T-helper 2 cell treated with Interferon-gamma antibody and Interleukin-4, amounts not matched to agents 100 ng/mL and 5 ng/mL, for 36 hours (primary cell): Measurements from ENCODE around the gene TPRKB. TPM values are rescaled to one million over a fixed set of nuclear protein-coding genes. Genes with fewer than 3 reads are reported as not detected.
"Not testable (repeated sequence)": the region's sequence is repeated elsewhere in the genome, so short reads cannot be mapped to it uniquely, and the experiment has no call there.

Source experiments
- intact Hi-C: fragments of 100-400 bp; cut with micrococcal nuclease; formaldehyde crosslinking; loops from one replicate; pipeline ENCODE4 v1.15.1; 2023
- total RNA-seq: library from RNA; stranded (reverse); gene quantifications from 2 replicates; pipeline ENCODE4 v1.2.3, GENCODE V29; 2022

TPRKB gene
- total RNA-seq, 1 donor from 2014 or later: 44.4 TPM

DNA sequence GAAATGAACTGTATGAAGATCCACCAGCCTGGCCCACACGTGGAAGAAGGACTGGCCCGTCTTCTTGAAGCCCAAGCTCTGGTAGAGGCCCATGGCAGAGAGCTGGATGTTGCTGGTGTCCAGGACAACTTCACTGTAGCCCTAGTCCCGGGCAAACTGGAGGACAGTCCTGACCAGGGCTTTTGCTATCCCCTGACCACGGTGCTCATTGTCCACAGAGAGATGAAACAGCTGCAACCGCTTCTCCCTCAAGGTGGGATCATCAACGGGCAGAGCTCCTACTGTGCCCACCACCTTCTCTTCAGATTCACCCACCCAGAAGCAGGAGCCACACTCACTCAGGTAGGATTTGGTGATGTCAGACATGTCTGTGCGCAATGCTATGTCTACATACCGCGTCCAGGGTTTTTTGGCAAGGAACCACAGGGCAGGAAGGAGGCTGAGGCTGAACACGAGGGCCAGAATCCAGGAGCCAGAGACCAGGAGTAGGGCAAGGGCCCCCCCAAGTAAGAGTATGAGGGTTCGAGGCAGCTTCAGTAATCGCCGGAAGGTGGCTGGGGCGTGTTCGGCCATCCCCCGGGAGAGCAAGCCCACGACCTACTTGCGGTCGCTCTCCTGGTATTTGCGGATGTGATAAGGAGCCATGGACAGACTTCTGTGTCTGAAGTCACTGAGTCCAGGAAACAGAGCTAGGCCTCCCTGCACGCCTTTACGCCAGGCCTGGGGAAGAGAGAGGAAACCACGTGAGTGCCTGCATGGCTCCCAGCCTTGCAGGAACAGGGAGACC, 36.3 kb downstream of the TPRKB start:
- intact Hi-C loops: no loop called here

DNA sequence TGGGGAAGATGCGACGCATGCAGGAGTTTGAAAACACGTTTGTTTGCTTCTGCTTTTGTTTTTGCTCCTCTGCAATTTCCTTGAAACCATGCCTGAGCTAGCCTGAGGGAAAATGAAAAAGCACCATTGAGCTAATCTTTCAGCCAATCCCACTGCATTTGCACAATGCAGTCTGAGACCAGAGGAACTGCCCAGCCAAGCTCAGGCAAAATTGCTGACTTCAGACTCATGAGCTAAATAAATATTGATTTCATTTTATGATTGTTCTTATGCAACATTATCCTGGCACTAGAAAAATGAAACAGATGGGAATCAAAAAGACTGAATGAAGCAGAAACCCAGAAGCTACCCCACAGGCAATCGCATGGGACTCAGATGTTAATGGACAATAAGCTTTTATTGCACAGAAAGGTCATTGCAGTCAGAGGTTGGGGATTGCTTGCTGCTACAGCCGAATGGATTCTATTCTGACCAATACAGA, 37.0 kb downstream of the TPRKB start:
- intact Hi-C loops: no loop called here

DNA sequence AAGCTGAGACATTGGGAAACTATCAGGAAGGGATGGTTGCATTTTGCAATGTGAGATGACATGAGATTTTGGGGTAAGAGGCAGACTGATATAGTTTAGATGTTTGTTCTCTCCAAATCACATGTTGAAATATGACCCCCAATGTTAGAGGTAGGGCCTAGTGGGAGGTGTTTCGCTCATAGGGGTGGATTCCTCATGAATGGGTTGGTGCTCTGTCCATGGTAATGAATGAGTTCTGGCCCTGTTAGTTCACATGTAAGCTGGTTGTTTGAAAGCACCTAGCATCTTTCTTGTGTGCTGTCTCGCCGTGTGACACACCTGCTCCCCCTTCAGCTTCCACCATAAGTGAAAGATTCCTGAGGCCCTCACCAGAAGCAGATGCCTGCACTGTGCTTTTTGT, 37.7 kb downstream of the TPRKB start:
- intact Hi-C loops: no loop called here

DNA sequence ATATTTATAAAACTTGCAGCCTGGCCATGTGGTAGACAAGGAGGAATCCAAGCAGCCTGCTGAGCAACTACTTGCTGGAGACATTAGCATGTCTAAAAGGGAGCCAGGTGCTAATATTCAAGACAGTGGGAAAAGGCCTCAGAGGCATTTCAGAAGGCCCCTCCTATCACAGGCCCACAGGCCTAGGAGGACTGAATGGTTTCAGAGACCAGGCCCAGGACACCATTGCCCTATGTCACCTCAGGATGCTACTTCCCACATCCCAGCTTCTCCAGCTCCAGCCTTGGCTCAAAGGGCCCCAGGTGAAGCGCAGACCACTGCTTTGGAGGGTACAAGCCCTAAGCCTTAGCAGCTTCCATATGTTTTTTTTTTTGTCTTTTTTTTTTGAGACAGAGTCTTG, 39.0 kb downstream of the TPRKB start:
- intact Hi-C loops: no loop called here

DNA sequence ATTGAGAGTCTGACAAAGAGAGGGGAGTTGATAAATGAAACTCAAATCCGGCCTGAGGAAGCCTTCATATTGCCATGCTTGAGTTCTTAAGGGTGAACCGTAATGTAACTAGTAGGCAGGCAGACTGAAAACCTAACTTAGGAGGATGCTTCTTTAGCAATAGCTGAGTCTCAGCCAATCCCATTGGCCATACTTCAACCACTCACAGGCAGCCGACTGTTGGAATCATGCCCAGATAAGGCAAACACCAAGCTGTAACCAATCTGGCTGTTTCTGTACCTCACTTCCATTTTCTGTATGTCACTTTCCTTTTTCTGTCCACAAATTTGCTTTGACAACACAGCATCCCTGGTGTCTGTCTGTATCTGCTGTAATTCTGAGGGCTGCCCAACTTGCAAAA, 39.5 kb downstream of the TPRKB start:
- intact Hi-C loops: no loop called here

DNA sequence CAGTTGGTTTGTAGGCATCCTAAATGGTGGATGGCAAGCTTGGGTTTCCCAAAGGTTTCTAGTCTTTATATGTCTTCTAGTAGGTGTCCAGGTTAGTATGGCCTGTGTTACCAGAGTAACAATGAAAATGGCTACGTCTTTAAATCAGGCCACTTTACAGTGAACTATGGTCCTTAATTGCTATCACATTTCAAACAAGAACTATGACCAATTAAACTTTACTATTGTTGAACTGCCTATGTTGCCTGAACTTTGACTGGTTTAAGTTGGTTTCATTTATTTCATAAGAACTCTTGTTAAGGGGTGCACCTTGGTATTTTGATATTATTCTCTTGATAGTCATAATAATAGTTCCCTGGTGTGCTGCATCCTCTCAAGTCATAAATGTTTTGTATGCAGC, 40.2 kb downstream of the TPRKB start:
- intact Hi-C loops: not testable (repeated sequence)

DNA sequence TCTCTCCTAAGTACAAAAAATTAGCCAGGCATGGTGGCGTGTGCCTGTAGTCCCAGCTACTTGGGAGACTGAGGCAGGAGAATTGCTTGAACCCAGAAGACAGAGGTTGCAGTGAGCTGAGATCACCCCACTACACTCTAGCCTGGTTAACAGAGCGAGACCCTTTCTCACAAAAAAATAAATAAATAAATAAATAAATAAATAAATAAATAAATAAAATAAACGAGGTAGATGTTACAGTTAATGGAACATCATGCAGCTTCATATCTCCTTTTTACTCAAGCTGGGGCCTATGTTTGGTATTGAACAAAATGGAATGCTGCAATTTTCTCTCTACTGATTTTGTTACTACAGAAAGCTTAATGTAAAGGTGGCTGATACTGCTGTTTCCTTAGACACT, 40.6 kb downstream of the TPRKB start:
- intact Hi-C loops: not testable (repeated sequence)

DNA sequence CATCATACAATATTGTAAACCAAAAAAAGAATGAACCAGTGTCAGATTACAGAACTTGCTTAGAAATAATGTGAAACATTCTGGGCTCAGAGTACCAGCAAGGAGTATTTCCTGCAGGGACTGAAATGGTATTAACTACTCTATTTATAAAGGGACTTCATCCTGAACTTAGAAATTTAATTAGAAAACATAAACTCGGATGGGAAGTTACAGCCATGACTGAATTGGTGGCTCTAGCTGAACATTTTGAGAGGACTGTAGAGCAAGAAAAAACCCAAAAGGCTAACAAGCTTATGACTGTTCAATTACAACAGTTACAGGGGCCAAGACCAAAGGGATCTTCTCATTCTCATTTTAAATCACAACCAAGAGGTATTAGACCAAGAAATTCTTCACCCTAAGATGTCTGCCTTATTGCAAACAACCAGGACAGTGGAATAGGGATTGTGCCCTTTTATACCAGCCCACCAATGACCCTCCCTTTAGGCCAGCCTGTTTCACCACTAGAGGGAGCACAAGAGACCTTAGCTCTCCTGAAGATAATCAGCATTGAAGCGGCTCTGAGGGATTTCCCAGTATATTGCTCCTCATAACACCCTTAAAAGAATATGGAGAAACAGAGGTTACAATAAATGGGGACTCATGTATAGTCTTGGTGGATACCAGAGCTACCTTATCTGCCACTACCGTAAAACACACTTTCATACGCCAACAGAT, 46.6 kb downstream of the TPRKB start:
- intact Hi-C loops: not testable (repeated sequence)

DNA sequence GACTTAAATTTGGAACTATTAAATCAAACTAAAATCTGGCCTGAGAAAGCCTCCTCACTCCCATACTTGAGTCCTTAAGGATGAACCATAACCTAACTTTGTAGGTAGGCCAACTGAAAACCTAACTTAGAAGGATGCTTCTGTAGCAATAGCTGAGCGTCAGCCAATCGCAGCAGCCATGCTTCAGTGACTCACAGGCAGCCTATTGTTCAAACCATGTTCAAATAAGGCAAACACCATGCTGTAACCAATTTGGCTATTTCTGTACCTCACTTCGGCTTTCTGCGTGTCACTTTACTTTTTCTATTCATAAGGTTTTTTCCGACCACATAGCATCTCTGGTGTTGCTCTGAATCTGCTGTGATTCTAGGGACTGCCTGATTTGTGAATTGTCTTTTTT, 48.7 kb downstream of the TPRKB start:
- intact Hi-C loops: not testable (repeated sequence)

DNA sequence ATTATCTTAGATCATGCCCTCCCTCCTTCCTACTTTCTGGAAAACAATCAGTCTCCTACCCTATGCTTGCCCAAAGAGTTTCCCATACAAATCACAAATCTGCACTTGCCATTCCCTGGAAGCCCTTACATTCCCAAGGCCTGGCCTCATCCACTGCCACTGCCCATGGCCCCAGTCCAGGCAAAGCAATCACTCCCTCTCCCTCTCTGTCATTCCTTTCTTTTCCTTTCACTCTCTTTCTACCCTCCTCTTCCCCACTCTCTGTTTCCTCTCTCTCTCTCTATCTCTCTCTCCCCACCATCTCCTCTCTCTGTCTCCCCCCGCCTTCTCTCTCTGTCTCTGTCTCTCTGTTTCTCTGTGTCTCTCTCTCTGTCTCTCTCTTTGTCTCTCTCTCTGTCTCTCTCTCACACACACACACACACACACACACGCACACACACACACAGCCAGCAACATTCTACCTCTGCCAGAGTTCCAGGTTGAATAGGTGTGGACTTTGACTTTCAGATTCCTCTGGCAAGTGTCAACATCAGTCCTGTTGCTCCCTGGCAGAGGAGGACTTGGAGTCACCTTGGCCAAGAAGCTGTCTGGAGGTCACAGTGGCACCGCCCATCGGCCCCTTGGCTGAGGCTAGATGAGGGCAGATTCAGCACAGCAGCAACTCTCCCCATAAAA, 51.2 kb downstream of the TPRKB start:
- intact Hi-C loops: no loop called here

DNA sequence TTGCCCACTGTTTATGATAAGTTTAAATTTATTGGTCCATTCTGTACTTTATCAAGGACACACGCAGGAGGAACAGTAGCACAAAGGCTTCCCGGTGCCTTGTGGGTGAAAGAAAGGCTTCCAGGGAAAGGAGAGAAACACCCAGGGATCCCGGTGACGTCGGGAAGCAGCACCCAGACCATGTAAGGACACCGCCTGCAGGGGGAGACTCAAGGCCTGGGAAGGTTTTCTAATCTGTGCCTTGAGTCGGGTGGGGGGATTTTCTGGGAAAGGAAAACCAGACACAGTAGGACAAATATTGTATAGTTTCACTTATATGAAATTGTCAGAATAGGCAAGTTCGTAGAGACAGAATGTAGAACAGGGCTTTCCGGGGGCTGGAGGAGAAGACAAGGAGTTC, 52.2 kb downstream of the TPRKB start:
- intact Hi-C loops: not testable (repeated sequence)

DNA sequence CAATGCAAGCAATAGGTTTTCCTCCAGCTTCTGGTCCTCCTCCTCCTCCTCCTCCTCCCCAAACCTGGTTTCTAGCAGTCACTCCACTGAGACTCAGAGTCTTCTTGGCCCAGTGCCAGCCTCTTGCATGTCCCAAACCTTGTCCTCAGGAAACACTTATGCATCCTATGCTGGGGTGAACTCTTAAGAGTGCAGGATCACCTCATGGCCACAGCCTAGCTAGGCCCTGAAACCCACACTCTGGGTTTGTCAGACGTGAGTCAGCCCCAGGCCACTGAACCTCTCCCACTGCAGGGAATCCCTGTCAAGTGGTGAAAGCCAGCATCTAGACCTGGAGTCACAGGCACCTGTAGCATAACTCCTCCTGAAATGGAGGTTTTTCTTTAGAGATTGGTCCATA, 52.8 kb downstream of the TPRKB start:
- intact Hi-C loops: not testable (repeated sequence)

DNA sequence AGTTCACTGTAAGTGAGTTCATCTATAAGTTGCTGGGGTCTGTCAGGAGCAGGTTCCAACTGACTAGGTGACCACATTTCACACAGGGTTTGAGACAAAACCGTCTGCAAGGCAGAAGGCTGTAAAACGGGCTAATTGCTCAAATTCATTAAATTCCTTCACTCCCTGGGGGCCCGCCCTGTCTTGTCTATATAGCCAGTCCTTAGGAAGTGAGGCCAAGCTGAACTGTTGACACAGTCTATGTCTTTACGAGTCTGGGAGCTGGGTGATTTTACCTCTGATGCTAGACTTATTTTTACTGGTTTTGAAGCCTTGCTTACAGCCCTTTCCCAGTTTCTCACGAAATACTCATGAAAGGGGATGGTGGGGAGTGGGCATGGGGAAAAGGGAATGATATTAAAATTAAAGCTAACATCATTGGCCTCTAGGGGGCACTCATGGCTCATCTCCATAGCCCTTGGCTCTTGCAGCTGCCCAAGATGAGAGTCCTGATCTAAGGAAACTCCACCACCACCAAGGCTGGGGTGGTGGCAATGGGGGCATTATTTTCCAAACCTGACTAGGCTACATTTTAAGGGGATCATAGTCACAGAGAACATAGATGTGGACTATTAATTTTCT, 57.1 kb downstream of the TPRKB start:
- intact Hi-C loops: not testable (repeated sequence)

Other genes with a start within 250 kb of the TPRKB start
- gene NAT8, start 94.9 kb downstream of the TPRKB start, total RNA-seq: not detected in 2 replicates
- gene DUSP11, start 42.8 kb upstream of the TPRKB start, total RNA-seq: 30.3 and 30.9 TPM in 2 replicates
- not detected in 2 replicates for gene C2orf78, start 46.8 kb upstream of the TPRKB start, total RNA-seq
- 35.9 and 37.0 TPM in 2 replicates for gene STAMBP, start 91.6 kb upstream of the TPRKB start, total RNA-seq
- not detected in 2 replicates for gene ACTG2, start 155.7 kb upstream of the TPRKB start, total RNA-seq
- gene DGUOK, start 189.5 kb upstream of the TPRKB start, total RNA-seq: 63.9 and 65.6 TPM in 2 replicates
- gene TET3, start 247.6 kb upstream of the TPRKB start, total RNA-seq: 19.2 and 20.2 TPM in 2 replicates